Endometrial microvascular endothelial cells (primary cell): ENCODE results near the gene GRAP2. TPM values are rescaled to one million over a fixed set of nuclear protein-coding genes. Genes with fewer than 3 reads are reported as not detected.
"Not testable (repeated sequence)": the region's sequence is repeated elsewhere in the genome, so short reads cannot be mapped to it uniquely, and the experiment has no call there.

Experiments
- in situ Hi-C: cut with HindIII; loops from 2 replicates; pipeline ENCODE4 v1.10.0; 2017; ENCODE audit warnings: low sequenced_read_pairs, low pct_unique_long_range_greater_than_20kb; ENCODE audit errors: inconsistent ontology term
- total RNA-seq: library from RNA; depleted of rRNA; stranded (reverse); fragments of >200 nt; gene quantifications from one replicate; pipeline ENCODE4 v1.2.3, GENCODE V29; 2015; ENCODE audit errors: inconsistent ontology term

Gene GRAP2
- 1.2 TPM for total RNA-seq

GRCh38 chr22:39900306-39901227, at the start of gene GRAP2:
Gene GRAP2, plus strand, starts transcription at chr22:39901084. Its CDS starts 46,023 bp downstream, at chr22:39947107.
- in situ Hi-C loops, result no loop called here

- in situ Hi-C loops, result no loop called here
These were observed 49.1 kb upstream of the GRAP2 start for GRCh38 chr22:39851606-39852315.

GRCh38 chr22:39852799-39853198, 48.1 kb upstream of the GRAP2 start:
- in situ Hi-C loops, result no loop called here

GRCh38 chr22:39856588-39856987, 44.3 kb upstream of the GRAP2 start:
- in situ Hi-C loops, result no loop called here

GRCh38 chr22:39859903-39860588, 40.8 kb upstream of the GRAP2 start:
- in situ Hi-C loops, result no loop called here

- in situ Hi-C loops, result no loop called here
These were observed 32.1 kb upstream of the GRAP2 start for GRCh38 chr22:39868741-39869140.

GRCh38 chr22:39869797-39870196, 31.1 kb upstream of the GRAP2 start:
- in situ Hi-C loops, result not testable (repeated sequence)

GRCh38 chr22:39871008-39871798, 29.7 kb upstream of the GRAP2 start:
- in situ Hi-C loops, result no loop called here

GRCh38 chr22:39872548-39872947, 28.3 kb upstream of the GRAP2 start:
- in situ Hi-C loops, result no loop called here

GRCh38 chr22:39873965-39874364, 26.9 kb upstream of the GRAP2 start:
- in situ Hi-C loops, result no loop called here

GRCh38 chr22:39875176-39875885, 25.6 kb upstream of the GRAP2 start:
- in situ Hi-C loops, result not testable (repeated sequence)

- in situ Hi-C loops, result no loop called here
These were observed 23.6 kb upstream of the GRAP2 start for GRCh38 chr22:39877079-39877845.

- in situ Hi-C loops, result no loop called here
These were observed 20.2 kb upstream of the GRAP2 start for GRCh38 chr22:39880722-39881121.

- in situ Hi-C loops, result no loop called here
These were observed 17.8 kb upstream of the GRAP2 start for GRCh38 chr22:39883057-39883456.

GRCh38 chr22:39889924-39890323, 11.0 kb upstream of the GRAP2 start:
- in situ Hi-C loops, result not testable (repeated sequence)

GRCh38 chr22:39893526-39893925, 7.4 kb upstream of the GRAP2 start, which contains the start of gene ENTHD1:
Gene ENTHD1, minus strand, starts transcription at chr22:39893760. Its CDS starts 6,012 bp downstream, at chr22:39887748.
- in situ Hi-C loops, result no loop called here

GRCh38 chr22:39894554-39895092, 6.3 kb upstream of the GRAP2 start:
- in situ Hi-C loops, result no loop called here
